Measurements from ENCODE around the gene VPS29.
"Not testable (repeated sequence)": the region's sequence is repeated elsewhere in the genome, so short reads cannot be mapped to it uniquely, and the experiment has no call there.

The VPS29 gene

DNA sequence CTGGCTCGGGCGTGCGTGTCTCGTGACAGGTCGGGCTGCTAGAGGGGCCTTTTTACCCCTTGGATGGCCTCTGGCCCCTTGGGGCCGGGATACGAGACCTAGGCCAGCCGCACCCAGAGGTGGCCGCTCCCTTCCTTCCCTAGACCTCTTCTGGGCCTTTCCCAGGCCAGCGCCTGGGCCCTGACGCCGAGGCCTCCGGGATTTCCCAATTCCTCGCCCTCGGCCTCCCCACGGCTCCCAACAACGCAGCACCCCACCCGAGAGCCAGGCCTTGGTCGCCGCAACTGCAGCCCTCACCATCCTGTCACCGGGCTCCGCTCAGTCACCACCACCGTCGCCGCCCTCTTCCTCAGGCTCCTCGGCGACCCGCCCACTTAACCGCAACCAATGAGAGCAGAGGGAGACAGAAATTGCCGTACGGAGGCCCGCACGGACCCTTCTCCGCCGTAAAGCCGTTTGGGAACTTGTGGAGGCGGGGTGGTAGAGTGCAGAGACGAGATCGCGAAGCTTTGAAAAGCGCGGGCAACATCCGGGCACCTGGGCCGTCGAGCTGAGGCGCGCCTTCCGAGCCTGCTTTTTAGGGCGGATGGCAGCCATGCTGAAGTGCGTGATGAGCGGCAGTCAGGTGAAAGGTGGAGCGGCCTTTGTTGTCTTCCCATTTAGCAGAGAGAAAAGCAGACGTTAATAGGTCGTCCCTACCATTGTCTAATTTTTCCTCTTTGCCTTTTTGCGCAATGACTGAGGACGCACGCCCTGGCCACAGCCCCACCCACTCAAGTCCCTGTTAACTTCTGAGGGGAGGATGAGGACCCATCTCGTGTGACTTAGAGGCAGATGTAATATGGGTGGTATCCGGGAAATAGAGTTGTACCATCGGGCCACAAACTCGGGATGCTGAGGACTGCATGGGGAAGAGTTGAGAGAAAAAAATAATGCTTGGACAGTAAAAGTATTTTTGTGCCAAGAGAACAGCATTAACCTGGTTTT is at the start of gene VPS29, which contains the start of gene RAD9B:
VPS29 (minus strand) TSS at position 360 of the 987 bp plus-strand sequence; CDS start at position 300, 60 bp downstream.
RAD9B (plus strand) TSS at position 580 of the 987 bp plus-strand sequence; CDS start at position 587, 7 bp downstream.
- peak; percentile 98 to 99 (median 98) for DNase-seq (ENCODE audit: low read depth in 2 of 3, low spot score in 1 of 3)

- no peak for DNase-seq (ENCODE audit: low read depth in 2 of 3, low spot score in 1 of 3)
These were observed 49.1 kb upstream of the VPS29 start for GRCh38 chr12:110550981-110551380.

- no peak for DNase-seq (ENCODE audit: low read depth in 2 of 3, low spot score in 1 of 3)
These were observed 47.8 kb upstream of the VPS29 start for GRCh38 chr12:110549716-110550115.

DNA sequence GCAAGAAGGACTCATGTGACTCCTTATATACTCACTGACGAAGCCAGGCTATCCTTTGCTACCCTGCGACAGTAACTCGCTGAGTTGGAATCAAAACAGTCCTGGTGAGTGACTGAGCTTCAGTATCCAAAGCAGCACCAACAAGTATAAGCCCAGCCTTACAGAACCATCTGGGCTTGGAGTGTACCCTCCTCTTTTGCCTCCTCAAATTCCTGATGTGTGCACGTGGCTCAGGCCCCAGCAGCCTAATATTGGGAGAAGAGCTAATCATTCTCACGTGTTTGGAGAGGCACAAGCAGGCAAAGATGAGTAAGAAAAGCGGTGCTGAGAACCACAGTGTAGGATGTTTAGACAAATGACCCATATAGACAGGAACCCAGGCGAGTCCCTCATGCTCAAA is 46.8 kb upstream of the VPS29 start:
- no peak for DNase-seq (ENCODE audit: low read depth in 2 of 3, low spot score in 1 of 3)

DNA sequence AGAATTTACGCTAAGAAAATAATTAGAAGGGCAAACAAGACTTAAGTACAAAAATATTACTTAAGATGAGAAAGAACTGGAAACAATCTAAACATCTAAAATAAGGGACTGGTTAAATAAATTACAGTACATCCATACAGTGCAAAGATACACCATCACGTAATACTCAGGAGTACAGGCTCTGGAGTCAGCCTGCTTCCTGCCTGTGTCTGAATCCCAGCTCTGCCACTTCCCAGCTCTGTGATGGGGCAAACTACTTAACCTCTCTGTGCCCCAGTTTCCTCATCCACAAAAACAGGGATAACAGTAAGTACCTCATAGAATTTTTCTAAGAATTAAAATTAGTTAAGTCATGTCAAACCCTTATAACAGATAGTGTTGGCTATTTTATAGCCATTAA is 45.2 kb upstream of the VPS29 start:
- no peak for DNase-seq (ENCODE audit: low read depth in 2 of 3, low spot score in 1 of 3)

- DNase-seq (ENCODE audit: low read depth in 2 of 3, low spot score in 1 of 3): no peak
These were observed 44.4 kb upstream of the VPS29 start for GRCh38 chr12:110546339-110546738.

DNA sequence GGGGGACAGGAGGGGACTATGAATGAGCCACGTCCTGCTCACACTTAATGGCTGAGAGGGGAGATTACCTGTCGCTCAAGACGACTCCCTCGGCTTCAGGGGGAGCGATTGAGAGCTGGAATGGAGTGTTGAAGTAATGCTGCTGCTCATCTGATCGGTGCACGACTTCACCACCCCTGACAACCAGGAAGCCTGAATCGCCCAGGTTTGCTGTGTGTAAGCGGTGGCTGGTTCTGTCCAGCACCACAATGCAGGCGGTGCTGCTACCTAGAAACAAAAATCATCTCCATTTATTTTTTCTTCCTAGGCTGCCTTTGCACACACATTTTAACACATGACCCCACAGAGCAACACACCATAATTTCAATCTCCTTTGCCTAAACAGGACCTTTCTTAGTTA is 43.9 kb upstream of the VPS29 start:
- no peak for DNase-seq (ENCODE audit: low read depth in 2 of 3, low spot score in 1 of 3)

DNA sequence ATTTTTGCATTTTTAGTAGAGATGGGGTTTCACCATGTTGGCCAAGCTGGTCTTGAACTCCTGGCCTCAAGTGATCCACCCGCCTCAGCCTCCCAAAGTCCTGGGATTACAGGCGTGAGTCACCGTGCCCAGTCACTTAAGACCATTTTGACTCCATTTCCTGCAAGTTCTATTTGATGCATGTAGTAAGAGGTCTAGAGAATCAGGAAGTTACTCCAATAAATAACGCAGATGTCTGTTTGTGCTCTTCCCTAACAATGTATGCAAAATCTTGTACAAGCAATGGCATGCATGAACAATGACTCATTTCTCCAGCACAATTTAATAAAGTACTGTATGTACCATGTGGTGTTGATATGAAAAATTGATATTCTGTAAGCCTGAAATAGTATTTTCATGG is 43.3 kb upstream of the VPS29 start:
- DNase-seq (ENCODE audit: low read depth in 2 of 3, low spot score in 1 of 3): not testable (repeated sequence)

- no peak for DNase-seq (ENCODE audit: low read depth in 2 of 3, low spot score in 1 of 3)
These were observed 42.1 kb upstream of the VPS29 start for GRCh38 chr12:110543965-110544364.

DNA sequence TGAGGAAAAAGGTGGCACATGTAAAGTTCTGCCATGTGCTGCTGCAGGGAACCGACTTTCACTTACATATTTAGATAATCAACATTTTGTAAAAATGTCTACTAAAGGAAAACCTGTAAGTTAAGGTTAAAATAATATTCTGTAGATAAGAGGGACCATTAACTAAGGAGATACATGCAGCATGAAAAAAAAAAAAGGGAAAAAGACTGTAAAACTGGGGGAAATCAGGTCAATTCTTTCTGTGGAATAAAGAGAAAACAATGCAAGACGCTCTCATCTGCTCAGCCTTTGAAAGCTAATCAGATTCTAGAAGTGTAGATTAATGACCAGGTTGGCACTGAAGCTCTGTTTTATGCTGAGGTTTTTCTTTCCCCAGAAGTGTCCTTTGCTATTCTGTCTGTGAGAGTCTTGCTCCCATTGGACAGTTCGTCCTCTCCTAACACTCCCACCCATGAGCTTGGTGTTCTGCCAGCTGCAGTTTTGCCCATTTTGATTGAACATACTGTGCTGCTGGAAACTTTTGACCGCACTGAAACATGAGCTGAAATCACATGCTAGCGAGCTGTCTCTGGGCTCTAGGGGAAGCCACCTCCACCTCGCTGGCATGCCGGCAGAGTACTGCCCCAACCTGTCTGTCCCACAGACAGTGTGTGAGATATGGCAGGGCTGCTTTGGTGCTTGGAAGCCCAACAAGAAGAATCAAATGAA is 41.5 kb upstream of the VPS29 start:
- no peak for DNase-seq (ENCODE audit: low read depth in 2 of 3, low spot score in 1 of 3)

DNA sequence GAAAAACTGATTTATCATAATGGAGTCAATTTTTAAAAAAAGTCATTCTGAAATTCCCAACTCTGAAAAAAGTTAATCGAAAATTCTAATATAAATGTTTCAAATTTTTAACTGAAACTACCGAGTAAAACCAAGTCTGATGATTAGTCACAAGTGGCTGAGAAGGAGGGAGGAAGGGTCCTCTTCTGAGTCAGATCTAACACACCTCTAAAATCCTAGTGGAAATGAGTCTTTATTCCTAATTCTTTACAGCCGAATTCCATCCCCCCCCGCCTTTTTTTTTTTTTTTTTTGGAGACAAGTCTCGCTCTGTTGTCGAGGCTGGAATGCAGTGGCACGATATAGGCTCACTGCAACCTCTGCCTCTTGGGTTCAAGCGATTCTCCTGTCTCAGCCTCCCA is 38.1 kb upstream of the VPS29 start:
- DNase-seq (ENCODE audit: low read depth in 2 of 3, low spot score in 1 of 3): no peak

DNA sequence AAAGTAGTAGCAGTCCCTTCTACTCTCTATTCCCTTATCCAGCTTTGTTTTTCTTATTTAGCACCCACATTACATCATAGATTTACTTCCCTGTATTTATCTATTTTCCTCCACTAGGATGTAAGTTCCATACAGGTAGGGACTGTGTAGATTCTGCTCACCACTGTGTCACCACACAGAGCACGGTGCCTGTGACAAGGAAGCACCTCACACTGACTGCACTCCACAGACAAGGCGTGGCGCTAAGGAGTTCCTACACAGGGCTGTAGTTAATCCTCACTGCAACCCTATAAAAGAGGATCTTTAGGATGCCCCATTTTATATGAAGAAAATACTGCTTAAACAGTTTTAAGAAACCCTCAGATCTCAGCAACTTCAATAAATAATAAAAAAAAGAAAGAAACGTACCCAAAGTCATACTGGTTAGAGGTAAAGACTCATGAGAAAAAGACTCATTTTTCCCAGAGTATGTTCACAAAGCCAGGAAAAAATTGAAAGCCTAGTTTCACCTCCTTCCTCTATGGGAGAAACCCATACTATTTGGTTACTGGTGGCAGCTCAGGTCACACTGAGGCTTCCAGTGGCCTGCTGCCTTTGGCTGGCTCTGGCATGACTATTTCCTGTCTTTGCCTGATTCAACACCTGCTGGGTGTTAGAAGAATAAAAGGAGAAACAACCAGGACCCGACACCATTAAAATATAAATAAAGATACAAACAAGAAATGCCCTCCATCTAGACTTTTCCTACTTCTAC is 37.1 kb upstream of the VPS29 start:
- no peak for DNase-seq (ENCODE audit: low read depth in 2 of 3, low spot score in 1 of 3)

GRCh38 chr12:110537605-110538409 is 35.9 kb upstream of the VPS29 start:
- DNase-seq (ENCODE audit: low read depth in 2 of 3, low spot score in 1 of 3): no peak

DNA sequence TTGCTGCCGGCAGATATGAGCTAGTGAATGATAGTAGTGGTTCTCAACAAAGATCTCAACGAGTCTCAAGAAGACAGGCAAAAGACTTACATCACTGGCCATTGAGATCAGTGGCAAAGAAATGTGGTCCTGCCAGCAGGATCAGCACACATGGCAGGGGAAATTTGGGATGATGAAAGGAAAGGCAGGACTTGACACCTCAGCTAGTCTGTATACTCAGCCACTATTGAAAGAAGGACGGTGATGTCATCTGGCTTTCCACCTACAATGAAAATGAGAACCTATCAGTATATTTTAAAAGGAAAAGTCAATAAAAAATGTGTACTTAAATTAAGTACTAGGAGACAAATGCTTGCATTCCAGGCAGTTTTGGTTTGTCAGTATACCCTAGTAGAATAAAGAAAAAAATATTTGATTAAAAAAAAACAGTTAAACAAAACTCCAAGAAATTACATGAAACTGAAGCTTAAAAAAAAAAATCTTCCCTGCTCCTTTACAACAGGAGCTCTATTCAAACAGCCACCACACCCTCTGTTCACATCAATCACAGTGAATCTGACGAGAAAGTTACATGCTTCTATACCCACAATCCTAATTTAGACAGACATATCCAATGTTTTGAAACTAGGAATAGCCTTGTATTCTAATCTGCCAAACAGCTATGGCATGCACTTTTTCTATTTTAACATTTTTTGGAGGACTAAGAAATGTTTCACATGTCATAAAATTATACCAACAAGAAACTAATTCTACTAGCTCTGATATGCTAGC is 35.1 kb upstream of the VPS29 start:
- DNase-seq (ENCODE audit: low read depth in 2 of 3, low spot score in 1 of 3): no peak

- DNase-seq (ENCODE audit: low read depth in 2 of 3, low spot score in 1 of 3): no peak
These were observed 32.9 kb upstream of the VPS29 start for GRCh38 chr12:110534811-110535210.

DNA sequence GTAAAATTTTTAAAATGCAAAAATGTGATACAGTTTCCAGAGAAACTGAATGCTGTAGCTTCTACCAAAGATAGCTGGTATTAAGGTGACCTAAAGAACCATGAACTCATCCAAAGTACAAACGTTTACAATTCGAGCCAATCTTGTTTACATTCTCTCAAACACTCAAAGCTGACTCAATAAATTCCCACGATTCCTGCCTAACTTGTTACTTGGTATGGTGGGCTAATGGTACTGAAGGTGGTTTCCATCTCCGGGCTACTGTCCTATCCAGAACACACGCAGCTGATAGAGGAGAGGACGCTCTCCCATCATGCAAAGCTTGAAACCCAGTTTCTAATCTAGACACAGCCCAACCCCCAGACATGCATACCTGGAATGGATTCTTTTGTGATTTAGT is 31.7 kb upstream of the VPS29 start:
- no peak for DNase-seq (ENCODE audit: low read depth in 2 of 3, low spot score in 1 of 3)

DNA sequence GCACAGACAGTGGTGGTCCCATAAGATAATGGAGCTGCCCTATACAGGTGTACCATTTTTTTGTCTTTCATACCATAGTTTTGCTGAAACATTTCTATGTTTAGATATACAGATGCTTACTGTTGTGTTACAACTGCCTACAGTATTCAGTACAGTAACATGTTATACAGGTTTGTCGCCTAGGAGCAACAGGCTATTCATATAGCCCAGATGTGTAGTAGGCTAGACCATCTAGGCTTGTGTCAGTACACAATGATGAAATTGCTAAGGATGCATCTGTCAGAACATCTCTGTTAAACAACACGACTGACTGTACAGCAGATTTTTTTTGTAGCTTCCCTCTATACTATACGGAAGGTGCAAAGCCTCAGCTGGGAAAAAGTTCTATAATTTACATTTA is 30.7 kb upstream of the VPS29 start:
- no peak for DNase-seq (ENCODE audit: low read depth in 2 of 3, low spot score in 1 of 3)

- no peak for DNase-seq (ENCODE audit: low read depth in 2 of 3, low spot score in 1 of 3)
These were observed 29.9 kb upstream of the VPS29 start for GRCh38 chr12:110531741-110532333.

DNA sequence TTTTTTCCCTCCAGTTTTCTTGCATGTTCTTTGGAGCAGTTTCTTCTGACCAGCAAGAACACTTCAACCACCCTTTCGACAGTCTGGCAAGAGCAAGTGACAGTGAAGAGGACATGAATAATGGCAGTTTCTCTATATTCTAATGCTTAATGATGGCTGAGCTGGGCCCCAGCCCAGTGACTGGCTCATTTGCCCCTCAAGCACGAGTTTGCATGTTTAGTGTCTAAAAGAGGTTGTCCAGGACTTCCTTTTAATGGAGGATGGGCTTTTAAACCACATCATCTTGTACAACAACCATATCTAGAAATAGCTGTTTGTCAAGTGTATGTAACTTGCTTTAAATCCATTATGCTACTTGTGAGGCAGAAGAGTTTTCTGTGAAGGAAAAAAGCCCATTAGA is 28.6 kb upstream of the VPS29 start:
- DNase-seq (ENCODE audit: low read depth in 2 of 3, low spot score in 1 of 3): no peak
